SK-N-SH (cell line): ENCODE results near the gene OXSR1. TPM values are rescaled to one million over a fixed set of nuclear protein-coding genes. Genes with fewer than 3 reads are reported as not detected.

Experiments used
- CTCF ChIA-PET: fragments of 300-600, 350-600 bp; formaldehyde crosslinking; extraction: SDS; loops from one replicate; lab custom pipeline; 2021; lab: Yijun Ruan, JAX
- POLR2A ChIA-PET: fragments of 350-600 bp; sonication (Branson Sonifier 250); formaldehyde crosslinking; extraction: SDS; loops from one replicate; lab custom pipeline; 2020; ENCODE audit warnings: antibody characterized with exemption, inconsistent platforms; lab: Yijun Ruan, JAX
- DNase-seq: peaks from one replicate; pipeline ENCODE4 v3.0.0; 2012
- H2AFZ ChIP-seq: fragments of 200-600 bp; sonication (generic); 2 replicates; pipeline ENCODE4 v1.8.1; 2016; ENCODE audit warnings: antibody characterized with exemption, mild to moderate bottlenecking, low read depth
- H3F3A ChIP-seq: fragments of 200-600 bp; sonication (generic); replicated peaks from 2 replicates; pipeline ENCODE3; 2016; ENCODE audit warnings: antibody characterized with exemption, mild to moderate bottlenecking; ENCODE audit not compliant: insufficient read depth
- H3K27ac ChIP-seq, 2 experiments: fragments of 200-500 bp in 1 of 2; fragments of 200-600 bp in 1 of 2; sonication (Bioruptor generic) in 1 of 2; sonication (generic), shearing (Covaris generic) in 1 of 2; 2 replicates each; pipeline versions ENCODE4 v1.5.1 to v1.6.1; 2014 to 2016; ENCODE audit warnings: low read depth in 2 of 2, inconsistent platforms in 1 of 2, low read length in 1 of 2, mild to moderate bottlenecking in 1 of 2, mixed read lengths in 1 of 2
- H3K27me3 ChIP-seq: fragments of 200-600 bp; sonication (generic), shearing (Covaris generic); 2 replicates; pipeline ENCODE4 v1.6.1; 2016; ENCODE audit warnings: mixed run types; ENCODE audit not compliant: insufficient read depth
- H3K36me3 ChIP-seq, 2 experiments: fragments of 200-500 bp in 1 of 2; fragments of 200-600 bp in 1 of 2; sonication (Bioruptor generic) in 1 of 2; sonication (generic) in 1 of 2; replicated peaks in 1 of 2; 2 replicates each; pipeline versions ENCODE3 to v1.5.1; 2014 to 2016; ENCODE audit warnings: low read length in 1 of 2, mild to moderate bottlenecking in 1 of 2; ENCODE audit not compliant: insufficient read depth in 2 of 2, control insufficient read depth in 1 of 2
- H3K4me1 ChIP-seq, 2 experiments: fragments of 200-500 bp in 1 of 2; fragments of 200-600 bp in 1 of 2; sonication (Bioruptor generic) in 1 of 2; sonication (generic), shearing (Covaris generic) in 1 of 2; 2 replicates each; pipeline versions ENCODE4 v1.5.1 to v1.6.1; 2014 to 2016; ENCODE audit warnings: low read depth in 1 of 2, low read length in 1 of 2, mixed run types in 1 of 2; ENCODE audit not compliant: insufficient read depth in 2 of 2, control insufficient read depth in 1 of 2
- H3K4me2 ChIP-seq: fragments of 200-600 bp; sonication (generic), shearing (Covaris generic); 2 replicates; pipeline ENCODE4 v1.6.1; 2017; ENCODE audit warnings: mixed run types
- H3K4me3 ChIP-seq, 2 experiments: fragments of 200-500 bp in 1 of 2; fragments of 200-600 bp in 1 of 2; sonication (Bioruptor generic) in 1 of 2; sonication (generic), shearing (Covaris generic) in 1 of 2; 2 replicates each; pipeline versions ENCODE4 v1.5.1 to v1.8.1; 2014 to 2016; ENCODE audit warnings: low read depth in 2 of 2, inconsistent platforms in 1 of 2, low read length in 1 of 2, mild to moderate bottlenecking in 1 of 2, mixed read lengths in 1 of 2, moderate library complexity in 1 of 2
- H3K79me2 ChIP-seq: fragments of 200-600 bp; sonication (generic); 2 replicates; pipeline ENCODE4 v1.8.1; 2017; ENCODE audit warnings: mild to moderate bottlenecking; ENCODE audit not compliant: insufficient read depth
- H3K9ac ChIP-seq: fragments of 200-600 bp; sonication (generic); 2 replicates; pipeline ENCODE4 v1.6.1; 2017; ENCODE audit warnings: mixed run types
- H3K9me2 ChIP-seq: fragments of 200-600 bp; sonication (generic); 2 replicates; pipeline ENCODE4 v1.6.1; 2017; ENCODE audit warnings: mixed run types
- H3K9me3 ChIP-seq: fragments of 200-600 bp; sonication (generic); 2 replicates; pipeline ENCODE4 v1.6.1; 2017; ENCODE audit warnings: mixed run types, mild to moderate bottlenecking, moderate library complexity
- H4K20me1 ChIP-seq: fragments of 200-600 bp; sonication (generic); 2 replicates; pipeline ENCODE4 v1.6.1; 2017; ENCODE audit warnings: mild to moderate bottlenecking, mixed run types; ENCODE audit not compliant: insufficient read depth
- NRF1 ChIP-seq: IDR thresholded peaks from 2 replicates; pipeline ENCODE4 v1.6.1; 2012; ENCODE audit warnings: low read depth, mild to moderate bottlenecking, low read length
- POLR2AphosphoS5 ChIP-seq: IDR thresholded peaks from 2 replicates; pipeline ENCODE4 v1.6.1; 2012; ENCODE audit warnings: low read depth, low read length
- RCOR1 ChIP-seq: fragments of 150-350 bp; IDR thresholded peaks from 2 replicates; pipeline ENCODE4 v1.6.1; 2017; ENCODE audit warnings: antibody characterized with exemption, low read length
- WGBS: methylation state at CpG from one replicate; pipeline ENCODE4 v1.1.6; 2017; ENCODE audit warnings: low lambda C conversion rate; 5-methylcytosine and 5-hydroxymethylcytosine counted together
- polyA plus RNA-seq, 3 experiments: library from polyadenylated mRNA; depleted of rRNA; stranded (reverse); fragments of >200 nt; gene quantifications; 2 replicates each; pipeline ENCODE4 v1.2.3, GENCODE V29; 2012
- TF ChIP-seq, protein P1 (sequence below): IDR thresholded peaks from 2 replicates; pipeline ENCODE4 v1.6.1; 2012; ENCODE audit warnings: mild to moderate bottlenecking, low read depth, low read length, moderate library complexity
- TF ChIP-seq, protein P2 (sequence below): fragments of 200-600 bp; sonication (generic); IDR thresholded peaks from 2 replicates; pipeline ENCODE4 v1.6.1; 2017; ENCODE audit warnings: antibody characterized with exemption, mild to moderate bottlenecking, moderate library complexity

Gene OXSR1
- polyA plus RNA-seq, 1 of the 3 experiments (the other 2 are of a cell fraction), result 22.3 TPM

DNA sequence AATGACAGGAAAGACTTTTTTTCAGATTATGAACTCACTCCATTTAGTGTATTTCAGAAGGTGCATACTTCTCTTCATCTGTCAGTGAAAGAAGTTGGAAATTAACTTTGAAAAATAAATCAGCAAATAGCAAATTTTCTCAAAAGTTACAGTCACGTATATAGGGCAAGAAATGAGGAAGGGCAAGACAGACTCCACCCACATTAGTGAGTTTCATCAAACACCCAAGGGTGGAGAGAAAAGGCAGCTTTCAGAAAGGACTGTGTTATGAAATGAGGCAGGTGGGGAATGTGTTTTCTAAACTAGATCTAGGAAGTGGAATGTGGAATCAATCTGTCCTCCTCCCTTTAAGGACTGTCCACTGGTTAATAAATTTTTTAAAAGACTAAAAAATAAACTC, 103.2 kb downstream of the OXSR1 start:
- no peaks in the 10 kb centered on the region for H3K79me2 ChIP-seq
- H3F3A ChIP-seq, result no peaks in the 10 kb centered on the region
- H2AFZ ChIP-seq, result no peak overlapping the region
- H3K36me3 ChIP-seq, result no peaks in the 10 kb centered on the region
- H3K9me3 ChIP-seq, result no peaks in the 10 kb centered on the region
- H3K27me3 ChIP-seq, result no peaks in the 10 kb centered on the region
- POLR2A ChIA-PET, result no interaction called here
- no peak overlapping the region for H3K9ac ChIP-seq
- H3K27ac ChIP-seq, result no peak overlapping the region
- peaks cover 0 to 27% of the 10 kb centered on the region in 2 experiments; a peak in 1 of 4 replicates for H3K4me1 ChIP-seq
- WGBS, result 83% methylated on average over 1 of the region's 1 CpG
- no peaks in the 10 kb centered on the region for H3K9me2 ChIP-seq
- no peak for TF ChIP-seq POLR2AphosphoS5
- TF ChIP-seq, protein P1, sequence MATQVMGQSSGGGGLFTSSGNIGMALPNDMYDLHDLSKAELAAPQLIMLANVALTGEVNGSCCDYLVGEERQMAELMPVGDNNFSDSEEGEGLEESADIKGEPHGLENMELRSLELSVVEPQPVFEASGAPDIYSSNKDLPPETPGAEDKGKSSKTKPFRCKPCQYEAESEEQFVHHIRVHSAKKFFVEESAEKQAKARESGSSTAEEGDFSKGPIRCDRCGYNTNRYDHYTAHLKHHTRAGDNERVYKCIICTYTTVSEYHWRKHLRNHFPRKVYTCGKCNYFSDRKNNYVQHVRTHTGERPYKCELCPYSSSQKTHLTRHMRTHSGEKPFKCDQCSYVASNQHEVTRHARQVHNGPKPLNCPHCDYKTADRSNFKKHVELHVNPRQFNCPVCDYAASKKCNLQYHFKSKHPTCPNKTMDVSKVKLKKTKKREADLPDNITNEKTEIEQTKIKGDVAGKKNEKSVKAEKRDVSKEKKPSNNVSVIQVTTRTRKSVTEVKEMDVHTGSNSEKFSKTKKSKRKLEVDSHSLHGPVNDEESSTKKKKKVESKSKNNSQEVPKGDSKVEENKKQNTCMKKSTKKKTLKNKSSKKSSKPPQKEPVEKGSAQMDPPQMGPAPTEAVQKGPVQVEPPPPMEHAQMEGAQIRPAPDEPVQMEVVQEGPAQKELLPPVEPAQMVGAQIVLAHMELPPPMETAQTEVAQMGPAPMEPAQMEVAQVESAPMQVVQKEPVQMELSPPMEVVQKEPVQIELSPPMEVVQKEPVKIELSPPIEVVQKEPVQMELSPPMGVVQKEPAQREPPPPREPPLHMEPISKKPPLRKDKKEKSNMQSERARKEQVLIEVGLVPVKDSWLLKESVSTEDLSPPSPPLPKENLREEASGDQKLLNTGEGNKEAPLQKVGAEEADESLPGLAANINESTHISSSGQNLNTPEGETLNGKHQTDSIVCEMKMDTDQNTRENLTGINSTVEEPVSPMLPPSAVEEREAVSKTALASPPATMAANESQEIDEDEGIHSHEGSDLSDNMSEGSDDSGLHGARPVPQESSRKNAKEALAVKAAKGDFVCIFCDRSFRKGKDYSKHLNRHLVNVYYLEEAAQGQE, result no peak
- TF ChIP-seq, all 33 proteins: peak for 0
- CTCF ChIA-PET, result no interaction called here
- no peak overlapping the region for H3K4me3 ChIP-seq
- no peaks in the 10 kb centered on the region for H4K20me1 ChIP-seq
- no peak for DNase-seq
- H3K4me2 ChIP-seq, result no peak overlapping the region

DNA sequence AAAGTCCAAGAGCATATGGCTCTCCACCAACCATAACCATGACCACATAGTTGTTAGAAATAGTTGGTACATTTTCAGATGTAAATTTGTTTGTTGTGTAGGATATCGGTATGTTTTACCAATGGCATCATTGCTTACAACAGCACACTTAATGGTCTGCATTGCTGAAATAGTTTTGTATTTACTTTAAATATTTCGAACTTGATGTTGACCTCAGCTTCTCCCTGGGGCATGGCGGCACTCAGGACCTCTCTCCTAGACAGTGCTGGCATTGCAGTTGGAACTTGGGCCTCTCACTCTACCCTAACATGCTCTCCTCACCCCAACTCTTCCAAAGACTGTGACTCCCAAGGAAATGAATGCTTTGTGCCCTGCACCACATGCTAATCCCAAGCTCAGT, 105.3 kb downstream of the OXSR1 start:
- no peak for DNase-seq
- no peak for TF ChIP-seq RCOR1
- TF ChIP-seq, protein P2, sequence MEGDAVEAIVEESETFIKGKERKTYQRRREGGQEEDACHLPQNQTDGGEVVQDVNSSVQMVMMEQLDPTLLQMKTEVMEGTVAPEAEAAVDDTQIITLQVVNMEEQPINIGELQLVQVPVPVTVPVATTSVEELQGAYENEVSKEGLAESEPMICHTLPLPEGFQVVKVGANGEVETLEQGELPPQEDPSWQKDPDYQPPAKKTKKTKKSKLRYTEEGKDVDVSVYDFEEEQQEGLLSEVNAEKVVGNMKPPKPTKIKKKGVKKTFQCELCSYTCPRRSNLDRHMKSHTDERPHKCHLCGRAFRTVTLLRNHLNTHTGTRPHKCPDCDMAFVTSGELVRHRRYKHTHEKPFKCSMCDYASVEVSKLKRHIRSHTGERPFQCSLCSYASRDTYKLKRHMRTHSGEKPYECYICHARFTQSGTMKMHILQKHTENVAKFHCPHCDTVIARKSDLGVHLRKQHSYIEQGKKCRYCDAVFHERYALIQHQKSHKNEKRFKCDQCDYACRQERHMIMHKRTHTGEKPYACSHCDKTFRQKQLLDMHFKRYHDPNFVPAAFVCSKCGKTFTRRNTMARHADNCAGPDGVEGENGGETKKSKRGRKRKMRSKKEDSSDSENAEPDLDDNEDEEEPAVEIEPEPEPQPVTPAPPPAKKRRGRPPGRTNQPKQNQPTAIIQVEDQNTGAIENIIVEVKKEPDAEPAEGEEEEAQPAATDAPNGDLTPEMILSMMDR, result no peak
- no peak for TF ChIP-seq NRF1
- ChIA-PET CTCF (interaction anchor here (1.7 kb wide), 1 partner anchor 76 kb away, joined by 4 read pairs; the partner anchor contains the start of gene XYLB), POLR2A (no interaction called here)
- Histone ChIP-seq H3K9me3 (no peaks in the 10 kb centered on the region), H3K9ac (no peak overlapping the region), H3K4me2 (no peak overlapping the region), H3K4me1 (peaks cover 0 to 11% of the 10 kb centered on the region in 2 experiments; a peak in 1 of 4 replicates), H3K27me3 (no peaks in the 10 kb centered on the region), H2AFZ (no peak overlapping the region), H4K20me1 (no peaks in the 10 kb centered on the region), H3K4me3 (no peak overlapping the region), H3K9me2 (no peaks in the 10 kb centered on the region), H3F3A (no peaks in the 10 kb centered on the region), H3K79me2 (no peaks in the 10 kb centered on the region), H3K27ac (no peak overlapping the region), H3K36me3 (peaks cover 0 to 7% of the 10 kb centered on the region in 2 experiments)
- 92% methylated on average over 3 of the region's 3 CpGs for WGBS
